ENCODE results near the gene COL4A6. TPM values are rescaled to one million over a fixed set of nuclear protein-coding genes. Genes with fewer than 3 reads are reported as not detected.

Gene COL4A6
- total and polyA plus RNA-seq, 10 of the 15 experiments (the other 5 are each of a cell fraction or from before 2014, with no cell fraction given), result 0.02 to 0.56 (median 0.05) TPM; not detected in 3

DNA sequence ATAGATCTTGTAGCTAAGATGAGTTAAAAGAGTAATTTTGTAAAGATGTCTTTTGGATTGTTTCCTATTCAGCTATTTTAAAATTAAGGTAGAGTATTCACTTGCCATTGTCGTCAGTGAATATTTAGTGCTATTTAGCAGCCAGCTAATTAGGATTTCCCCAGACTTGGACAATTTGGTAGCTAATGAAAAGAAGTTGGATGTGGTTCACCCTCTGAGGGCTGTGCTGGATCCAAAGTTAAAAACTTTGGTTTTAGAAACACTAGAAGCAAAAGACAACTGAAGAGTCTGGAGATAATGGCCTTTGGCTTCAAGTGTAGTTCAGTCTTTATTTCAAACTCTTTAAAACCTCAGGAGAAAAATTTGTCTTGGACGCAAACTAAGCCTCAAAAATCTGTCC is 305.3 kb downstream of the COL4A6 start:
- in situ Hi-C loops (cut with MboI) (no loop called here), intact Hi-C loops (cut with micrococcal nuclease; ENCODE audit: unreplicated experiment) (no loop called here)
- 34% methylated on average over 2 of the region's 2 CpGs for WGBS (ENCODE audit: insufficient coverage, insufficient replicate concordance, low lambda C conversion rate, missing lambda C conversion rate)
- Histone ChIP-seq H2AFZ (ENCODE audit: control insufficient read depth, low read depth, low read length) (no peak overlapping the region), H3K4me1 (ENCODE audit: control insufficient read depth, insufficient read depth, low read length) (no peaks in the 10 kb centered on the region), H4K20me1 (ENCODE audit: control insufficient read depth, insufficient read depth) (no peaks in the 10 kb centered on the region), H3K9me3 (replicated peaks; ENCODE audit: control insufficient read depth, insufficient read depth, low read length) (no peaks in the 10 kb centered on the region), H3K27me3 (replicated peaks in 1 of 2; ENCODE audit: control insufficient read depth in 2 of 2, insufficient read depth in 2 of 2, low read length in 1 of 2) (no peaks in the 10 kb centered on the region), H3K9ac (ENCODE audit: control insufficient read depth, insufficient read depth, low read length) (no peak overlapping the region), H3K27ac (ENCODE audit: control insufficient read depth, insufficient read depth) (no peak overlapping the region), H3K4me2 (ENCODE audit: control insufficient read depth, insufficient read depth) (no peak overlapping the region), H3K36me3 (ENCODE audit: control insufficient read depth in 2 of 2, insufficient read depth in 2 of 2, low read length in 1 of 2) (peaks cover 0 to 5% of the 10 kb centered on the region in 2 experiments; a peak in 3 of 4 replicates), H3K4me3 (no peak overlapping the region), H3K79me2 (ENCODE audit: control insufficient read depth, insufficient read depth, low read length) (no peaks in the 10 kb centered on the region)
- ATAC-seq, result no peak
- BruUV-seq (replicated peaks), result no TSS peak
- FAIRE-seq, result no peak
- ChIA-PET CTCF (no interaction called here), SMC1A (ENCODE audit: uncharacterized antibody, unreplicated experiment) (interaction anchor here (0.6 kb wide), 1 partner anchor 451 kb away, joined by 3 read pairs; no protein-coding TSS in a partner anchor), POLR2A (no interaction called here), RAD21 (ENCODE audit: unreplicated experiment) (no interaction called here)
- TF ChIP-seq SMARCA5 (IDR thresholded peaks at IDR 0.05), result no peak
- TF ChIP-seq POLR2AphosphoS2 (IDR thresholded peaks at IDR 0.05; ENCODE audit: low read depth, low read length), result no peak
- no peak for TF ChIP-seq MYC (IDR thresholded peaks at IDR 0.05; ENCODE audit: insufficient read depth, insufficient read length, insufficient replicate concordance, low read length, severe bottlenecking)
- TF ChIP-seq STAT1 (conservative IDR thresholded peaks at IDR 0.05), result no peak
- no peak for TF ChIP-seq RAD21 (IDR thresholded peaks at IDR 0.05; ENCODE audit: insufficient read depth, low read depth, low read length)
- no peak for TF ChIP-seq HDAC6 (IDR thresholded peaks at IDR 0.05; ENCODE audit: unreplicated experiment)
- no peak for TF ChIP-seq SREBF1 (IDR thresholded peaks at IDR 0.05; ENCODE audit: low read length)
- no peak for TF ChIP-seq CREB1 (IDR thresholded peaks at IDR 0.05; ENCODE audit: low read depth)
- no peak for TF ChIP-seq NR2C1 (IDR thresholded peaks at IDR 0.05)
- TF ChIP-seq, protein P1, sequence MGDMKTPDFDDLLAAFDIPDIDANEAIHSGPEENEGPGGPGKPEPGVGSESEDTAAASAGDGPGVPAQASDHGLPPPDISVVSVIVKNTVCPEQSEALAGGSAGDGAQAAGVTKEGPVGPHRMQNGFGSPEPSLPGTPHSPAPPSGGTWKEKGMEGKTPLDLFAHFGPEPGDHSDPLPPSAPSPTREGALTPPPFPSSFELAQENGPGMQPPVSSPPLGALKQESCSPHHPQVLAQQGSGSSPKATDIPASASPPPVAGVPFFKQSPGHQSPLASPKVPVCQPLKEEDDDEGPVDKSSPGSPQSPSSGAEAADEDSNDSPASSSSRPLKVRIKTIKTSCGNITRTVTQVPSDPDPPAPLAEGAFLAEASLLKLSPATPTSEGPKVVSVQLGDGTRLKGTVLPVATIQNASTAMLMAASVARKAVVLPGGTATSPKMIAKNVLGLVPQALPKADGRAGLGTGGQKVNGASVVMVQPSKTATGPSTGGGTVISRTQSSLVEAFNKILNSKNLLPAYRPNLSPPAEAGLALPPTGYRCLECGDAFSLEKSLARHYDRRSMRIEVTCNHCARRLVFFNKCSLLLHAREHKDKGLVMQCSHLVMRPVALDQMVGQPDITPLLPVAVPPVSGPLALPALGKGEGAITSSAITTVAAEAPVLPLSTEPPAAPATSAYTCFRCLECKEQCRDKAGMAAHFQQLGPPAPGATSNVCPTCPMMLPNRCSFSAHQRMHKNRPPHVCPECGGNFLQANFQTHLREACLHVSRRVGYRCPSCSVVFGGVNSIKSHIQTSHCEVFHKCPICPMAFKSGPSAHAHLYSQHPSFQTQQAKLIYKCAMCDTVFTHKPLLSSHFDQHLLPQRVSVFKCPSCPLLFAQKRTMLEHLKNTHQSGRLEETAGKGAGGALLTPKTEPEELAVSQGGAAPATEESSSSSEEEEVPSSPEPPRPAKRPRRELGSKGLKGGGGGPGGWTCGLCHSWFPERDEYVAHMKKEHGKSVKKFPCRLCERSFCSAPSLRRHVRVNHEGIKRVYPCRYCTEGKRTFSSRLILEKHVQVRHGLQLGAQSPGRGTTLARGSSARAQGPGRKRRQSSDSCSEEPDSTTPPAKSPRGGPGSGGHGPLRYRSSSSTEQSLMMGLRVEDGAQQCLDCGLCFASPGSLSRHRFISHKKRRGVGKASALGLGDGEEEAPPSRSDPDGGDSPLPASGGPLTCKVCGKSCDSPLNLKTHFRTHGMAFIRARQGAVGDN (IDR thresholded peaks at IDR 0.05), result no peak
- TF ChIP-seq, protein P2, sequence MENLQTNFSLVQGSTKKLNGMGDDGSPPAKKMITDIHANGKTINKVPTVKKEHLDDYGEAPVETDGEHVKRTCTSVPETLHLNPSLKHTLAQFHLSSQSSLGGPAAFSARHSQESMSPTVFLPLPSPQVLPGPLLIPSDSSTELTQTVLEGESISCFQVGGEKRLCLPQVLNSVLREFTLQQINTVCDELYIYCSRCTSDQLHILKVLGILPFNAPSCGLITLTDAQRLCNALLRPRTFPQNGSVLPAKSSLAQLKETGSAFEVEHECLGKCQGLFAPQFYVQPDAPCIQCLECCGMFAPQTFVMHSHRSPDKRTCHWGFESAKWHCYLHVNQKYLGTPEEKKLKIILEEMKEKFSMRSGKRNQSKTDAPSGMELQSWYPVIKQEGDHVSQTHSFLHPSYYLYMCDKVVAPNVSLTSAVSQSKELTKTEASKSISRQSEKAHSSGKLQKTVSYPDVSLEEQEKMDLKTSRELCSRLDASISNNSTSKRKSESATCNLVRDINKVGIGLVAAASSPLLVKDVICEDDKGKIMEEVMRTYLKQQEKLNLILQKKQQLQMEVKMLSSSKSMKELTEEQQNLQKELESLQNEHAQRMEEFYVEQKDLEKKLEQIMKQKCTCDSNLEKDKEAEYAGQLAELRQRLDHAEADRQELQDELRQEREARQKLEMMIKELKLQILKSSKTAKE (IDR thresholded peaks at IDR 0.05; ENCODE audit: low read depth, poor library complexity, severe bottlenecking), result no peak
- no peak for TF ChIP-seq NBN (IDR thresholded peaks at IDR 0.05)
- no peak for TF ChIP-seq POU2F2 (IDR thresholded peaks at IDR 0.05; ENCODE audit: borderline replicate concordance, low read depth, low read length)
- DNase-seq (ENCODE audit: low read depth, low spot score), result no peak
